Endodermal cell (in vitro differentiated cells): Measurements from ENCODE around the gene FGD3. TPM values are rescaled to one million over a fixed set of nuclear protein-coding genes. Genes with fewer than 3 reads are reported as not detected.

ENCODE experiments used
- DNase-seq: peaks from one replicate; pipeline ENCODE4 v3.0.0-alpha.2; 2017
- H3K27ac ChIP-seq: 2 replicates; pipeline ENCODE4 v1.5.1; 2013; ENCODE audit warnings: mild to moderate bottlenecking, low read depth, low read length, moderate library complexity
- H3K27me3 ChIP-seq: 2 replicates; pipeline ENCODE4 v1.6.1; 2013; ENCODE audit warnings: mild to moderate bottlenecking, low read length, moderate library complexity; ENCODE audit not compliant: insufficient read depth, control insufficient read depth, poor library complexity, severe bottlenecking
- H3K36me3 ChIP-seq: 2 replicates; pipeline ENCODE4 v1.7.0; 2013; ENCODE audit warnings: mild to moderate bottlenecking, low read length, moderate library complexity; ENCODE audit not compliant: control insufficient read depth, insufficient read depth
- H3K4me1 ChIP-seq: one replicate; pipeline ENCODE4 v1.7.0; 2013; ENCODE audit warnings: low read length; ENCODE audit not compliant: control insufficient read depth, insufficient read depth
- H3K4me3 ChIP-seq: 2 replicates; pipeline ENCODE4 v1.5.1; 2013; ENCODE audit warnings: mild to moderate bottlenecking, low read length, moderate library complexity
- H3K9ac ChIP-seq: 2 replicates; pipeline ENCODE4 v1.6.1; 2013; ENCODE audit warnings: mild to moderate bottlenecking, low read length, moderate library complexity; ENCODE audit not compliant: poor library complexity, severe bottlenecking; ENCODE audit errors: extremely low read depth
- H3K9me3 ChIP-seq: 2 replicates; pipeline ENCODE4 v1.6.1; 2013; ENCODE audit warnings: mild to moderate bottlenecking, low read length, moderate library complexity; ENCODE audit not compliant: control insufficient read depth
- H3K27ac Mint-ChIP-seq: 2 replicates; pipeline ENCODE4 v1.8.0; 2020; ENCODE audit warnings: mixed read lengths
- H3K27me3 Mint-ChIP-seq: 2 replicates; pipeline ENCODE4 v1.8.0; 2021; ENCODE audit warnings: mild to moderate bottlenecking, mixed read lengths; ENCODE audit not compliant: insufficient read depth
- H3K36me3 Mint-ChIP-seq: 2 replicates; pipeline ENCODE4 v1.8.0; 2020; ENCODE audit warnings: low read depth, mixed read lengths
- H3K4me1 Mint-ChIP-seq: 2 replicates; pipeline ENCODE4 v1.8.0; 2020; ENCODE audit warnings: mixed read lengths
- H3K4me3 Mint-ChIP-seq: 2 replicates; pipeline ENCODE4 v1.8.0; 2020; ENCODE audit warnings: mild to moderate bottlenecking, moderate library complexity, mixed read lengths
- H3K9me3 Mint-ChIP-seq: 2 replicates; pipeline ENCODE4 v1.8.0; 2020; ENCODE audit warnings: mild to moderate bottlenecking, mixed read lengths
- WGBS, 2 experiments: methylation state at CpG; one replicate each; pipeline versions ENCODE4 v1.1.5 to v1.1.7; 2013; ENCODE audit warnings: missing lambda C conversion rate in 2 of 2, mixed read lengths in 1 of 2; ENCODE audit not compliant: insufficient coverage in 1 of 2, insufficient read length in 1 of 2; 5-methylcytosine and 5-hydroxymethylcytosine counted together
- total RNA-seq, 2 donors: library from RNA; stranded (reverse); fragmentation: NEBNext Ultra II Directional in 1 of 2; extraction: Animal tissue kit (Norgen Biotek cat#: 25700) in 1 of 2; gene quantifications; 2 replicates in 1 of 2; 3 replicates in 1 of 2; pipeline ENCODE4 v1.2.1, GENCODE V29; 2021
- TF ChIP-seq, protein P1 (sequence below): fragments of 200-600 bp; sonication (generic); conservative IDR thresholded peaks from 2 replicates; pipeline ENCODE4 v1.5.0; 2021; ENCODE audit warnings: antibody characterized with exemption, mild to moderate bottlenecking

The FGD3 gene
- total RNA-seq, 2 donors from 2014 or later = 1.4 to 1.9 TPM

GRCh38 chr9:93051680-93052089 is 104.4 kb downstream of the FGD3 start:
- no peak for DNase-seq
- no peak overlapping the region for H3K9ac ChIP-seq
- no peaks in the 10 kb centered on the region for H3K36me3 ChIP-seq
- H3K9me3 ChIP-seq = no peaks in the 10 kb centered on the region
- TF ChIP-seq, protein P1, sequence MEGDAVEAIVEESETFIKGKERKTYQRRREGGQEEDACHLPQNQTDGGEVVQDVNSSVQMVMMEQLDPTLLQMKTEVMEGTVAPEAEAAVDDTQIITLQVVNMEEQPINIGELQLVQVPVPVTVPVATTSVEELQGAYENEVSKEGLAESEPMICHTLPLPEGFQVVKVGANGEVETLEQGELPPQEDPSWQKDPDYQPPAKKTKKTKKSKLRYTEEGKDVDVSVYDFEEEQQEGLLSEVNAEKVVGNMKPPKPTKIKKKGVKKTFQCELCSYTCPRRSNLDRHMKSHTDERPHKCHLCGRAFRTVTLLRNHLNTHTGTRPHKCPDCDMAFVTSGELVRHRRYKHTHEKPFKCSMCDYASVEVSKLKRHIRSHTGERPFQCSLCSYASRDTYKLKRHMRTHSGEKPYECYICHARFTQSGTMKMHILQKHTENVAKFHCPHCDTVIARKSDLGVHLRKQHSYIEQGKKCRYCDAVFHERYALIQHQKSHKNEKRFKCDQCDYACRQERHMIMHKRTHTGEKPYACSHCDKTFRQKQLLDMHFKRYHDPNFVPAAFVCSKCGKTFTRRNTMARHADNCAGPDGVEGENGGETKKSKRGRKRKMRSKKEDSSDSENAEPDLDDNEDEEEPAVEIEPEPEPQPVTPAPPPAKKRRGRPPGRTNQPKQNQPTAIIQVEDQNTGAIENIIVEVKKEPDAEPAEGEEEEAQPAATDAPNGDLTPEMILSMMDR = no peak
- no peak overlapping the region for H3K27ac ChIP-seq
- no peaks in the 10 kb centered on the region for H3K27me3 ChIP-seq
- no peak overlapping the region for H3K4me3 ChIP-seq
- Mint-ChIP-seq H3K36me3 (no peaks in the 10 kb centered on the region), H3K27me3 (no peaks in the 10 kb centered on the region), H3K27ac (no peak overlapping the region), H3K9me3 (peaks cover 2% of the 10 kb centered on the region), H3K4me1 (peaks cover 10% of the 10 kb centered on the region), H3K4me3 (no peak overlapping the region)
- peaks cover 5% of the 10 kb centered on the region for H3K4me1 ChIP-seq
- WGBS, 2 experiments = 88 to 90% methylated on average over 2 to 6 of the region's 6 CpGs

GRCh38 chr9:93052791-93053540 is 105.6 kb downstream of the FGD3 start:
- no peak overlapping the region for H3K4me3 Mint-ChIP-seq
- no peak overlapping the region for H3K9ac ChIP-seq
- TF ChIP-seq, protein P1 = peak; percentile 69
- H3K27ac ChIP-seq = no peak overlapping the region
- peaks cover 5% of the 10 kb centered on the region for H3K4me1 ChIP-seq
- no peaks in the 10 kb centered on the region for H3K9me3 Mint-ChIP-seq
- H3K27ac Mint-ChIP-seq = no peak overlapping the region
- H3K4me1 Mint-ChIP-seq = peaks cover 10% of the 10 kb centered on the region
- no peaks in the 10 kb centered on the region for H3K27me3 ChIP-seq
- DNase-seq = peak; percentile 87
- no peaks in the 10 kb centered on the region for H3K36me3 Mint-ChIP-seq
- WGBS, 2 experiments = 84 to 87% methylated on average over 10 to 15 of the region's 15 CpGs
- H3K9me3 ChIP-seq = no peaks in the 10 kb centered on the region
- no peaks in the 10 kb centered on the region for H3K27me3 Mint-ChIP-seq
- no peak overlapping the region for H3K4me3 ChIP-seq
- H3K36me3 ChIP-seq = no peaks in the 10 kb centered on the region

GRCh38 chr9:93053781-93054331 is 106.5 kb downstream of the FGD3 start:
- no peak overlapping the region for H3K4me3 Mint-ChIP-seq
- H3K27ac ChIP-seq = no peak overlapping the region
- H3K9me3 ChIP-seq = no peaks in the 10 kb centered on the region
- TF ChIP-seq, protein P1 = no peak
- no peaks in the 10 kb centered on the region for H3K36me3 Mint-ChIP-seq
- H3K4me1 ChIP-seq = peaks cover 5% of the 10 kb centered on the region
- no peak overlapping the region for H3K27ac Mint-ChIP-seq
- no peaks in the 10 kb centered on the region for H3K9me3 Mint-ChIP-seq
- H3K27me3 Mint-ChIP-seq = no peaks in the 10 kb centered on the region
- no peaks in the 10 kb centered on the region for H3K36me3 ChIP-seq
- H3K9ac ChIP-seq = no peak overlapping the region
- H3K4me1 Mint-ChIP-seq = peaks cover 10% of the 10 kb centered on the region
- 86 to 100% methylated on average over 4 to 5 of the region's 5 CpGs for WGBS, 2 experiments
- no peaks in the 10 kb centered on the region for H3K27me3 ChIP-seq
- no peak overlapping the region for H3K4me3 ChIP-seq
- DNase-seq = no peak
